HG03457 (cell line): Measurements from ENCODE around the gene HS1BP3.

ENCODE experiments used
- ATAC-seq: cut with Tn5 transposase; IDR thresholded peaks from one replicate; pipeline ENCODE4 v1.9.1; 2021; ENCODE audit warnings: moderate number of reproducible peaks; ENCODE audit not compliant: unreplicated experiment

The HS1BP3 gene

GRCh38 chr2:20648206-20648605 is 2.7 kb downstream of the HS1BP3 start:
- no peak for ATAC-seq

GRCh38 chr2:20647738-20648137 is 3.2 kb downstream of the HS1BP3 start:
- no peak for ATAC-seq

- ATAC-seq = no peak
Measured at GRCh38 chr2:20647211-20647610, 3.7 kb downstream of the HS1BP3 start.

GRCh38 chr2:20646446-20646845 is 4.5 kb downstream of the HS1BP3 start:
- ATAC-seq = no peak

- no peak for ATAC-seq
Measured at GRCh38 chr2:20645761-20646160, 5.1 kb downstream of the HS1BP3 start.

GRCh38 chr2:20645301-20645701 is 5.6 kb downstream of the HS1BP3 start:
- ATAC-seq = no peak

- no peak for ATAC-seq
Measured at GRCh38 chr2:20643826-20644225, 7.1 kb downstream of the HS1BP3 start.

- no peak for ATAC-seq
Measured at GRCh38 chr2:20643060-20643459, 7.8 kb downstream of the HS1BP3 start.

- peak; percentile 96 for ATAC-seq
Measured at GRCh38 chr2:20642055-20642971, 8.6 kb downstream of the HS1BP3 start.

GRCh38 chr2:20641123-20641985 is 9.5 kb downstream of the HS1BP3 start:
- ATAC-seq = no peak

- ATAC-seq = no peak
Measured at GRCh38 chr2:20640411-20641122, 10.3 kb downstream of the HS1BP3 start.

- no peak for ATAC-seq
Measured at GRCh38 chr2:20638646-20639430, 12.1 kb downstream of the HS1BP3 start.

- no peak for ATAC-seq
Measured at GRCh38 chr2:20638014-20638413, 12.9 kb downstream of the HS1BP3 start.

GRCh38 chr2:20637147-20637546 is 13.8 kb downstream of the HS1BP3 start:
- no peak for ATAC-seq

- peak; percentile 77 for ATAC-seq
Measured at GRCh38 chr2:20635675-20636584, 15.0 kb downstream of the HS1BP3 start.

GRCh38 chr2:20635113-20635510 is 15.8 kb downstream of the HS1BP3 start:
- no peak for ATAC-seq

GRCh38 chr2:20634507-20635112 is 16.3 kb downstream of the HS1BP3 start:
- no peak for ATAC-seq

- ATAC-seq = no peak
Measured at GRCh38 chr2:20633794-20634506, 16.9 kb downstream of the HS1BP3 start.
